SK-N-SH treated with all-trans-retinoic acid at 6 μM for 48 hours (cell line): ENCODE results near the gene IFRD2.

ENCODE experiments used
- ATAC-seq: fragments of 200-7000 bp; cut with Tn5 transposase; 3 replicates; pipeline ENCODE4 v1.9.1; 2020; ENCODE audit warnings: mild to moderate bottlenecking, moderate library complexity
- ARNTL ChIP-seq: fragments of 450-650 bp; formaldehyde crosslinking; IDR thresholded peaks from 2 replicates; pipeline ENCODE4 v1.5.0; 2020; ENCODE audit warnings: low read depth, mild to moderate bottlenecking, moderate library complexity, borderline replicate concordance
- BACH2 ChIP-seq: fragments of 250-450 bp; sonication (Bioruptor Pico); IDR thresholded peaks from 2 replicates; pipeline ENCODE4 v1.9.0; 2021; ENCODE audit warnings: mild to moderate bottlenecking, borderline replicate concordance
- CSDC2 ChIP-seq: fragments of 250-450 bp; sonication (Bioruptor Pico); IDR thresholded peaks from 2 replicates; pipeline ENCODE4 v1.5.0; 2020; ENCODE audit warnings: mild to moderate bottlenecking, moderate library complexity
- GLIS3 ChIP-seq: fragments of 250-450 bp; sonication (Bioruptor Pico); IDR thresholded peaks from 2 replicates; pipeline ENCODE4 v1.5.0; 2020; ENCODE audit warnings: mild to moderate bottlenecking, moderate library complexity
- ISL1 ChIP-seq: fragments of 250-450 bp; sonication (Bioruptor Pico); IDR thresholded peaks from 2 replicates; pipeline ENCODE4 v2.1.2; 2022; ENCODE audit warnings: mild to moderate bottlenecking, moderate library complexity
- OSR1 ChIP-seq: fragments of 250-450 bp; sonication (Bioruptor Pico); IDR thresholded peaks from 2 replicates; pipeline ENCODE4 v1.8.0; 2022; ENCODE audit warnings: moderate library complexity, mild to moderate bottlenecking, inconsistent platforms
- PPARA ChIP-seq: fragments of 250-450 bp; sonication (Bioruptor Pico); IDR thresholded peaks from 2 replicates; pipeline ENCODE4 v1.5.0; 2020; ENCODE audit warnings: mild to moderate bottlenecking, borderline replicate concordance
- RARB ChIP-seq: fragments of 250-450 bp; sonication (Bioruptor Pico); IDR thresholded peaks from 2 replicates; pipeline ENCODE4 v1.8.0; 2021; ENCODE audit warnings: mild to moderate bottlenecking, moderate library complexity
- TCF4 ChIP-seq: fragments of 250-450 bp; sonication (Bioruptor Pico); IDR thresholded peaks from 2 replicates; pipeline ENCODE4 v1.8.0; 2021; ENCODE audit warnings: mild to moderate bottlenecking, moderate library complexity, borderline replicate concordance
- TOX ChIP-seq: fragments of 250-450 bp; sonication (Bioruptor Pico); IDR thresholded peaks from 2 replicates; pipeline ENCODE4 v1.8.0; 2021; ENCODE audit warnings: mild to moderate bottlenecking, moderate library complexity, borderline replicate concordance
- TSHZ2 ChIP-seq: fragments of 250-450 bp; sonication (Bioruptor Pico); IDR thresholded peaks from 2 replicates; pipeline ENCODE4 v1.5.0; 2020; ENCODE audit warnings: mild to moderate bottlenecking, moderate library complexity
- ZC3H10 ChIP-seq: fragments of 250-450 bp; sonication (Bioruptor Pico); IDR thresholded peaks from 2 replicates; pipeline ENCODE4 v1.5.1; 2021; ENCODE audit warnings: mild to moderate bottlenecking, moderate library complexity
- ZFP3 ChIP-seq: fragments of 250-450 bp; sonication (Bioruptor Pico); IDR thresholded peaks from 2 replicates; pipeline ENCODE4 v1.5.0; 2020; ENCODE audit warnings: mild to moderate bottlenecking, moderate library complexity
- ZFP30 ChIP-seq: fragments of 450-650 bp; formaldehyde crosslinking; IDR thresholded peaks from 2 replicates; pipeline ENCODE4 v1.5.0; 2022; ENCODE audit warnings: mild to moderate bottlenecking, moderate library complexity
- ZNF565 ChIP-seq: fragments of 450-650 bp; formaldehyde crosslinking; conservative IDR thresholded peaks from 2 replicates; pipeline ENCODE4 v1.5.0; 2020; ENCODE audit warnings: low read depth, mild to moderate bottlenecking, moderate library complexity
- ZNF8 ChIP-seq: fragments of 450-650 bp; formaldehyde crosslinking; IDR thresholded peaks from 2 replicates; pipeline ENCODE4 v1.5.0; 2020; ENCODE audit warnings: mild to moderate bottlenecking, moderate library complexity
- TF ChIP-seq, protein P1 (sequence below): fragments of 250-450 bp; sonication (Bioruptor Pico); IDR thresholded peaks from 2 replicates; pipeline ENCODE4 v1.8.0; 2021; ENCODE audit warnings: low read depth, mild to moderate bottlenecking, moderate library complexity, borderline replicate concordance
- TF ChIP-seq, protein P2 (sequence below): fragments of 250-450 bp; sonication (Bioruptor Pico); IDR thresholded peaks from 2 replicates; pipeline ENCODE4 v1.5.1; 2021; ENCODE audit warnings: mild to moderate bottlenecking, moderate library complexity
- TF ChIP-seq, protein P3 (sequence below): fragments of 250-450 bp; sonication (Bioruptor Pico); IDR thresholded peaks from 2 replicates; pipeline ENCODE4 v1.8.0; 2020; ENCODE audit warnings: mild to moderate bottlenecking, moderate library complexity, borderline replicate concordance
- TF ChIP-seq, protein P4 (sequence below): fragments of 250-450 bp; sonication (Bioruptor Pico); IDR thresholded peaks from 2 replicates; pipeline ENCODE4 v1.5.1; 2020; ENCODE audit warnings: low read depth, mild to moderate bottlenecking, moderate library complexity

The IFRD2 gene

DNA sequence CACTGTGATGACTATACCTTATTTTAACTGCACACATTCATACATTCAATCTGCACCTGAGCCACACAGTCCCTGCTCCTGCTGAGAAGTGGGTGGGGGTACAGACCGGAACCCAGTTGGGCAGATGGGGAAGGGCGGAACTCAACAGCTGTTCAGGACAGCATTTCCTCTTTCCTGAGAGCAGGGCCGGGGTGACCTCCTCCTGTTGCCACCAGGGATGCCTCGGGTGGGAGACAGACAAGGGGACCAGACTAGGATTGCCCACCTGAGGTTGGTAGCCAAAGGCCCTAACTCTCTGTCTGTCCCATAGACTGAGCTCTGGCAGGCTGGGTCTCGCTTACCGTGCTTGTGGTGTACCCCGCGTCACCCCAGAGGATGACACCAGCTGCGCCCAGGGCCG lies 26.4 kb upstream of the IFRD2 start:
- no peak for ATAC-seq
- TF ChIP-seq TCF4 (CRISPR knock-in tag) (no peak), ZC3H10 (CRISPR knock-in tag) (no peak), TSHZ2 (CRISPR knock-in tag) (no peak), ISL1 (no peak), OSR1 (no peak), BACH2 (CRISPR knock-in tag) (no peak), ZFP30 (CRISPR knock-in tag) (no peak), TOX (CRISPR knock-in tag) (no peak), GLIS3 (CRISPR knock-in tag) (no peak), ZFP3 (no peak), ZNF8 (CRISPR knock-in tag) (no peak), ARNTL (CRISPR knock-in tag) (no peak), RARB (CRISPR knock-in tag) (no peak), PPARA (CRISPR knock-in tag) (no peak), ZNF565 (CRISPR knock-in tag) (no peak)
- TF ChIP-seq, protein P1, sequence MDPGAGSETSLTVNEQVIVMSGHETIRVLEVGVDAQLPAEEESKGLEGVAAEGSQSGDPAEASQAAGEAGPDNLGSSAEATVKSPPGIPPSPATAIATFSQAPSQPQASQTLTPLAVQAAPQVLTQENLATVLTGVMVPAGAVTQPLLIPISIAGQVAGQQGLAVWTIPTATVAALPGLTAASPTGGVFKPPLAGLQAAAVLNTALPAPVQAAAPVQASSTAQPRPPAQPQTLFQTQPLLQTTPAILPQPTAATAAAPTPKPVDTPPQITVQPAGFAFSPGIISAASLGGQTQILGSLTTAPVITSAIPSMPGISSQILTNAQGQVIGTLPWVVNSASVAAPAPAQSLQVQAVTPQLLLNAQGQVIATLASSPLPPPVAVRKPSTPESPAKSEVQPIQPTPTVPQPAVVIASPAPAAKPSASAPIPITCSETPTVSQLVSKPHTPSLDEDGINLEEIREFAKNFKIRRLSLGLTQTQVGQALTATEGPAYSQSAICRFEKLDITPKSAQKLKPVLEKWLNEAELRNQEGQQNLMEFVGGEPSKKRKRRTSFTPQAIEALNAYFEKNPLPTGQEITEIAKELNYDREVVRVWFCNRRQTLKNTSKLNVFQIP (CRISPR knock-in tag) = no peak
- TF ChIP-seq, protein P2, sequence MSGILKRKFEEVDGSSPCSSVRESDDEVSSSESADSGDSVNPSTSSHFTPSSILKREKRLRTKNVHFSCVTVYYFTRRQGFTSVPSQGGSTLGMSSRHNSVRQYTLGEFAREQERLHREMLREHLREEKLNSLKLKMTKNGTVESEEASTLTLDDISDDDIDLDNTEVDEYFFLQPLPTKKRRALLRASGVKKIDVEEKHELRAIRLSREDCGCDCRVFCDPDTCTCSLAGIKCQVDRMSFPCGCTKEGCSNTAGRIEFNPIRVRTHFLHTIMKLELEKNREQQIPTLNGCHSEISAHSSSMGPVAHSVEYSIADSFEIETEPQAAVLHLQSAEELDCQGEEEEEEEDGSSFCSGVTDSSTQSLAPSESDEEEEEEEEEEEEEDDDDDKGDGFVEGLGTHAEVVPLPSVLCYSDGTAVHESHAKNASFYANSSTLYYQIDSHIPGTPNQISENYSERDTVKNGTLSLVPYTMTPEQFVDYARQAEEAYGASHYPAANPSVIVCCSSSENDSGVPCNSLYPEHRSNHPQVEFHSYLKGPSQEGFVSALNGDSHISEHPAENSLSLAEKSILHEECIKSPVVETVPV (CRISPR knock-in tag) = no peak
- TF ChIP-seq, protein P3, sequence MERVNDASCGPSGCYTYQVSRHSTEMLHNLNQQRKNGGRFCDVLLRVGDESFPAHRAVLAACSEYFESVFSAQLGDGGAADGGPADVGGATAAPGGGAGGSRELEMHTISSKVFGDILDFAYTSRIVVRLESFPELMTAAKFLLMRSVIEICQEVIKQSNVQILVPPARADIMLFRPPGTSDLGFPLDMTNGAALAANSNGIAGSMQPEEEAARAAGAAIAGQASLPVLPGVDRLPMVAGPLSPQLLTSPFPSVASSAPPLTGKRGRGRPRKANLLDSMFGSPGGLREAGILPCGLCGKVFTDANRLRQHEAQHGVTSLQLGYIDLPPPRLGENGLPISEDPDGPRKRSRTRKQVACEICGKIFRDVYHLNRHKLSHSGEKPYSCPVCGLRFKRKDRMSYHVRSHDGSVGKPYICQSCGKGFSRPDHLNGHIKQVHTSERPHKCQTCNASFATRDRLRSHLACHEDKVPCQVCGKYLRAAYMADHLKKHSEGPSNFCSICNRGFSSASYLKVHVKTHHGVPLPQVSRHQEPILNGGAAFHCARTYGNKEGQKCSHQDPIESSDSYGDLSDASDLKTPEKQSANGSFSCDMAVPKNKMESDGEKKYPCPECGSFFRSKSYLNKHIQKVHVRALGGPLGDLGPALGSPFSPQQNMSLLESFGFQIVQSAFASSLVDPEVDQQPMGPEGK (CRISPR knock-in tag) = no peak
- TF ChIP-seq, protein P4, sequence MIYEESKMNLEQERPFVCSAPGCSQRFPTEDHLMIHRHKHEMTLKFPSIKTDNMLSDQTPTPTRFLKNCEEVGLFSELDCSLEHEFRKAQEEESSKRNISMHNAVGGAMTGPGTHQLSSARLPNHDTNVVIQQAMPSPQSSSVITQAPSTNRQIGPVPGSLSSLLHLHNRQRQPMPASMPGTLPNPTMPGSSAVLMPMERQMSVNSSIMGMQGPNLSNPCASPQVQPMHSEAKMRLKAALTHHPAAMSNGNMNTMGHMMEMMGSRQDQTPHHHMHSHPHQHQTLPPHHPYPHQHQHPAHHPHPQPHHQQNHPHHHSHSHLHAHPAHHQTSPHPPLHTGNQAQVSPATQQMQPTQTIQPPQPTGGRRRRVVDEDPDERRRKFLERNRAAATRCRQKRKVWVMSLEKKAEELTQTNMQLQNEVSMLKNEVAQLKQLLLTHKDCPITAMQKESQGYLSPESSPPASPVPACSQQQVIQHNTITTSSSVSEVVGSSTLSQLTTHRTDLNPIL (CRISPR knock-in tag) = no peak

DNA sequence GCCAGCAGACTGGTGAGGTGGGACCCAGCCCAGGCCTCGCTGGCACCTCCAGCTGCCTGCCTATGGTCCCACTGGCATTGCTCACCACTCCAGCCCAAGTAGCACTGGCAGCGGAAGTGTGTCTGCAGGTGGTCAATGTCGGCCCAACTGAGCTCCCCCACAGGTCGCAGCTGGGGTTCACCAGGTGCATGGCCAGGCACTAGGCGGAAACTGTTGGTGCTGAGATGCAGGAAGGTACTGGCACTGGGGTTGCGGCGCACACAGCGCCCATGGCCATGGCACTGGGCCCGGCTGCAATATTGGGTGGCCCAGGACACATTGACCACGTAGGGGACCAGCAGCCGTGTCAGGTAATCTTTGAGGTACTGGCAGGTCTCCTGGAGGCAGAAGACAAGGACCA lies 25.9 kb upstream of the IFRD2 start:
- no peak for ATAC-seq
- TF ChIP-seq BACH2 (CRISPR knock-in tag) (no peak), TOX (CRISPR knock-in tag) (no peak), CSDC2 (CRISPR knock-in tag) (no peak), ZNF8 (CRISPR knock-in tag) (no peak), ZFP3 (no peak), ISL1 (no peak)
- TF ChIP-seq, protein P4 (CRISPR knock-in tag) = no peak
- TF ChIP-seq, protein P3 (CRISPR knock-in tag) = no peak
